ENCODE data around the gene CACHD1.

Gene CACHD1

DNA sequence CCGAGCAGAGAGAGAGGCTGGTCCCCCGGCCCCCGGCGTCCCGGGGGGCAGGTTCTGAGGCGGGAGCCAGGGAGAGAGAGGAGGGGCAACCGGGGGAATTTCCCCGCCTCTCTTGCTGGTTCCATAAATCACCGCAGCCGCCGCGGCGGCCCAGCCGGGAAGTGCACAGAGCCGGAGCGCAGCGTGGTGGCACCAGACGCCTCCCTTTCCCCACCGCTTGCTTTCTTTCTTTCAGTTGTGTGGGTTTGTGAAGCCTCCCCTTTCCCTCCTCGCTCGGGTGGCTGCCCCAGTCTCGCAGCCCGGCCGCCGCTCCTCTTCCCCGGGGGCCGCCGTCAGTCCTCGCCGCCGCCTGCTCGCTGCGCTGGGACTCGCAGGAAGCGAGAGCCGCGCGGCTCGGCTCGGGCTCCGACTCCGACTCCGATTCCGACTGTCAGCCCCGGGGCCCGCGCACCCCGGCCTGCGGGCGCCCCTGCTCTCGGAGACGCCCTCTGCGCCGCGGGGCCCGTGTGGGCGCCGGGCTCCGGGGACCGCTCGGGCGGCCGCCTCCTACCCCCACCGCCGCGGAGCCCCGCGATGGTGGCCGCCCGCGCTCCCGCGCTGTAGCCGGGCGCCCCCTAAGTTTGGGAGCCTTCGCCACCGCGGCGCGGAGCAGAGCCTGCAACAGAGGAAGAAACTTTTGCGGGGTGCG is at the start of gene CACHD1:
TSS of gene CACHD1 (plus strand) at position 153 of the 688 bp plus-strand sequence. CDS start 616 bp downstream, outside the sequence.
- DNase-seq (ENCODE audit: low spot score), result peak; percentile 32

DNA sequence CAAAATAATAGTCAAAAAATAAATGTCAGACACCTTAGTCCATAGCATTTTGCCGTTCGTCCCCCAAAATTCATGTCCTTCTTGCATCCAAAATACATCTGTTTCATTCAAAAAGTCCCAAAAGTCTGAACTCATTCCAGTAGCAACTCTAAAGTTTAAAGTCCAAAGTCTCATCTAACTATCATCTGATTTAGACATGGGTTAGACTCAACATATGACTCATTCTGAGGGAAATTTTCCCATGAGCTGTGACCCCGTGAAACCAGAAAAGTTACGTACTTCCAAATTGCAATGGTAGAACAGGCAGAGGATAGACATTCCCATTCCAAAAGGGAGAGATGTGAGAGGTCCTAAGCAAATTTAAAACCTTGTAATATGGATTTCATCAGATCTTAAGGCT is 48.6 kb upstream of the CACHD1 start:
- no peak for DNase-seq (ENCODE audit: low spot score)

DNA sequence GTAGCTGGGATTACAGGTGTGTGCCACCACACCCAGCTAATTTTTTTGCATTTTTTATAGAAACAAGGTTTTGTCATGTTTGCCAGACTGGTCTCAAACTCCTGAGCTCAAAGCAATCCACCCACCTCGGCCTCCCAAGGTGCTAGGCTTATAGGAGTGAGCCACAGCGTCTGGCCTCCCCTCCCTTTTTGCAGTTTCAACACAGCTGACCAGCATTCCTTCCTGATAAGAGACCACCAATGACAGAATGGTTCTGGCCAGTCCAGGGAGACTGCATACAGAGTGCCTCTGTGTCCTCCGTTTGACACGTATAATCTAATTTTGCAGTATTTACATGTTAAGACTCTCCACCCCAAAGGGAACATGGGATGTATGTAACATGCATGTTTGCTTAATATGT is 46.4 kb upstream of the CACHD1 start:
- no peak for DNase-seq (ENCODE audit: low spot score)

DNA sequence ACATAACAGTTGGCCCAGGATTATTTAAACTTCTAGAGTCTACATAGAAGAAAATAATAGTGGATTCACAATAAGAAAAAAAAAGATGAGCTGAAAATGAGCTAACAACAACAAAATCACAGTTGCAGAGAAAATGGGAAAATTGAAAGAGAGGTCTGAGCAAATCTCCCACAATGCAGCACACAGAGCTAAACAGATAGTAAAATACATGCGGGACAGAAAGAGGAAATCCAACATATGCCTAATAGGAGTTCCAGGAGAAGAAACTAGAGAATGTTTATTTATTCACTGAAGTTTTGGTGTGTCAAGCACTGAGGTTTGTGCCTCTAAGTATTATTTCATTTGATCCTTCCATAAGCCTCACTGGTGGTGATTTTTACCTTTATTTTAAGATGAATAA is 45.5 kb upstream of the CACHD1 start:
- no peak for DNase-seq (ENCODE audit: low spot score)

DNA sequence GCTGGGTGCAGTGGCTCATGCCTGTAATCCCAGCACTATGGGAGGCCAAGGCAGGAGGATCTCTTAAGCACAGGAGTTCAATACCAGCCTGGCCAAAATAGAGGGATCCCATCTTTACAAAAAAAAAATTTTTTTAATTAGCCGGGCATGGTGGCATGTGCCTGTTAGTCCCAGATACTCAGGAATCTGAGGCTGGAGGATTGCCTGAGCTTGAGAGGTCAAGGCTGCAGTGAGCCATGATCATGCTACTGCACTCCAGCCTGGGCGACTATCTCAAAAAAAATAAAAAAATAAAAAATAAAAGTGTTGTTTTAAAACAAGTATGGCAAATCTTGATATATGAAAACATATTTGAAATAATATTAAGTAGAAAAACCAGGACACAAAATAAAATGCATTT is 44.4 kb upstream of the CACHD1 start:
- DNase-seq (ENCODE audit: low spot score), result no peak

DNA sequence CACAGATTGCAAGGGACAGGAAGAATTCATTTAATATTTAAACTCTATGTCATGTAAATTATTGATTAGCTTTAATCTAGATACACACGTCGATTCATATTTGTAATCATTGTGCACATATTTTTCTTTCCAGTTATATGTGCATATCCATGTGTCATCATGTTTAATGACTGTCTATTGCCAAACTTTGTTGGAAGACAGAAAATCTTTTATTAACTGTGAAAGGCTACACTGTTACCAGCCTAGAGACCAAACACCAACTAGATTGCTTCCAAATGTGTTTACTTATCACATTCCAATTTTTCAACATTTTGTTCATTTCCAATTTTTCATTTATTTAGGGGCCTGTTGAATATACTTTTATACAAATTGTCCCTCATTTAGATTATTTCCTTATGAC is 43.2 kb upstream of the CACHD1 start:
- no peak for DNase-seq (ENCODE audit: low spot score)

DNA sequence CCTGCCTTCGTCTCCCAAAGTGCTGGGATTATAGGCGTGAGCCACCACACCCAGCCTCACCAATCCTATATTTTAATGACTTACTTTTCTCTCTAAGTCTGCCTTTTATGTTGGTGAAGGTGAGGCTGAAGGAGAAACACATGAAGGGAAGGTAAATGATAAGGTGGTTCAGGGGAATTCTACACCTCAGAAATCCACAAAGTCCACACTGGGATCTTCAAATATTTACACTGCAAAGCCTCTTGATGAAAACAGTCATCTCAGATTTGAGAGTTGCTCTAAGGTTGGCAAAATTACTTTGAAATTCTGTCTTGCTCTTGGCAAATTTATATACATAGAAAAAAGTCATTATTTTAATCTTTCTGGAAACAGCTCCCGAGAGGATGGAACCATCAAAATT is 42.0 kb upstream of the CACHD1 start:
- no peak for DNase-seq (ENCODE audit: low spot score)

DNA sequence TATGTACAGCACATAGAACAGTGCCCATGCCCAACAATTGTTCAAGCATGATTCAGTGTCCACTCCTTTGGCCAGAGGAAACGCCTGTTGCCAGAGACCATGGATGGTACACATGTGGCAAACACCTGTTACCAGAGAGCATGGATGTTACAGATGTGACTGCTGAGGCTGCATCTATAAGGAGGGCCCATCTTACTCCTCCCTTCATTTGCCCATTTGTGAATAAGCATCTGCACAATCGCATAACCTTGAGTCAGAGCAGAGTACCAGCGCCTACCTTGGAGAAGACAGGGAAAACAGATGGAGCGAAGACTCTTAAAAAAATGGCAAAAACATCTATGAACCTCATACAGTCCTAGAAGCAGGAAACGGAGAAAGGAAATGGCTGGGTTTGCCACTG is 36.6 kb upstream of the CACHD1 start:
- DNase-seq (ENCODE audit: low spot score), result no peak

DNA sequence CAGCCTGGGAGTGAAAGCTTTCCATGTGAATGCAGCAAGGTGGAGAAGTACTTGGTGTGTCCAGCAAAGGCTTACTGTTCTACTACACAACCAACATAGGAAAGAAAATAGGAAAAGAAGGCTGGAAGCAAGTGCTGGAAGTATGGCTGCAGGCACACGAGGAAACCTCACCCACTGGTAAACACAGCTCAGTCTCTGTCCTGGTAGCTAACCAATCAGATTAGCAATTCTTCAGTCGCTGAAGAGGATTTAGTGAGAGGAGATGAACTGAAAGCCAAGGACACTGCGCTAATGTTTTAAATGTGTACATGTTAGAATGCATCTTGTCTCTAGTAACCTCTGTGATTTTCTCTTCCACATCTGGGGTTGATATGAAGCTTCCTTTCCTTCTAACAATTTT is 36.2 kb upstream of the CACHD1 start:
- no peak for DNase-seq (ENCODE audit: low spot score)

DNA sequence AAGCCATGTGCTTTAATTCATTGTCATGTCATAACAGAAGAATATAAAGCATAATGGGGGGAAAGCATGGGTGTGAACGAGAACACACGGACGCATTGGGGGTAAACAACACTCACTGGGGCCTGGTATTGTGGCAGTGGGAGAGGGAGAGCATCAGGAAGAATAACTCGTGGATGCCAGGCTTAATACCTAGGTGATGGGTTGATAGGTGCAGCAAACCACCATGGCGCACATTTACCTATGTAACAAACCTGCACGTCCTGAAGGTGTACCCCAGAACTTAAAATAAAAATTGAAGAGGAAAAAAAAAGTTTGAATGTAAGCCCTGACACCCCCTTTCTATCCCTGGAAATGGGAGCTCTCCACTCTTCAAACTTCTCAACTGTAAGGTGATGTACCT is 34.9 kb upstream of the CACHD1 start:
- DNase-seq (ENCODE audit: low spot score), result no peak

DNA sequence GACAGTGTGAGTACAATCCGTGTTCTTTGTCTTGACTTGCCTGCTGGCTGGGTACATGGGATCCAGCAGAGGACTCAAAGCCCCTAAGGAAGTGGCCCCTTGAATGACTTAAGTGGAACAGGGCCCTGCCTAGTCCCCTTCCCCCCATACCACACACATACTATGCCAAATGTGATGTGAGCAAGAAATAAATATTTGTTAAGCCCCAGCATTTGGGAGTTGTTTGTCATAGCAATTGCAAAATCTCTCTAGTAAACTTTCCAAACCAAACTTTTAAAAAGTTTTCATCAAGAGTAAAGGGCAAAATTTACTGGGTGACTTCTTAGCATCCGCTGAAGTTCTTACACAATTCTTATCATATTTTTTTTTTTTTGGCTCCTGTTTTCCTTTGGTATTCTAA is 32.5 kb upstream of the CACHD1 start:
- DNase-seq (ENCODE audit: low spot score), result no peak

DNA sequence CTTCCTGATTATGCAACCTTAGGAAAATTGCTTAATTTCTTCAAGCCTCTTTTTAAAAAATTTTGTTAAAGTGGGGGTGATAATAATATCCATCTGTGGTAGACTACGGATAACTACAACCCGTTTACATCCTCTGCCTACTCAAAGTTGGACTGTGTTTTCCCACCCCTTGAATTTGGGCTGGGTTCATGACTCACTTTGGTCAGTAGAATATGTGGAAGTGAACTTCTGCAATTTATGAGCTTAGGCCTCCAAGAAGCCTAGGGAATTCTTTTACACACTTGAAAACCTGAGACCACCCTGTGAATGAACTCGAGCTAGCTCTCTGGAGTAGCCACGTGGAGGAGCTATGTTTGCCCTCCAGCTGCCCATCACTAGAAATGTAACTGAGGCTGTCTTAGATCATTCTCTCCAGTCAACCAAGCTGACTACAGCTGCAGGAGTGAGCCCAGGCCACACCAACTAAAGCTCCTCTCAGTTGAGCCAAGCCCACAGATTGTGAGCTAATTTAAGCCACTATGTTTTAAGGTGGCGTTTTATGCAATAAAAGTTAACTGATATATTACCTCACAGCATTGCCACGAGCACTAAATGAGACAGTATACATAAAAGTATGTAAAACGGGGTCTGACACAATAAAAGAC is 29.6 kb upstream of the CACHD1 start:
- no peak for DNase-seq (ENCODE audit: low spot score)

DNA sequence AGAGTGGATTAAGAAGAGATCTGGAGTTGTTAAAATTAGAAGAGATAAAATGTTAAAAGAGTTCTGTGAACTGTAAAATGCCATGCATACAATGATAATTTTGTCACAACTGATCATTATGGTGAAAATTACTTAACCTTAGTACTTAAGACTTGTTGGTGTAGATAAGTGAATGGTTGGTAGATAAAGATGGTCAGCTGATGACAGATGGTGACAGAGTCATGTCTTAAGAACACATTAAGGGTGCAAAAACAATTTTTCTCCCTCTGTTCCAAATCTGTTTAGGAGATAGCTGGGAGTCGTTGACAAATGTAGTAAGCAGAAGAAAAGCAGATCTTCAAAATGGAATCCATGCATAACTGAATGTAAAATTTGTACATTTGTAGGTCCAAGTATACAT is 18.5 kb upstream of the CACHD1 start:
- no peak for DNase-seq (ENCODE audit: low spot score)

DNA sequence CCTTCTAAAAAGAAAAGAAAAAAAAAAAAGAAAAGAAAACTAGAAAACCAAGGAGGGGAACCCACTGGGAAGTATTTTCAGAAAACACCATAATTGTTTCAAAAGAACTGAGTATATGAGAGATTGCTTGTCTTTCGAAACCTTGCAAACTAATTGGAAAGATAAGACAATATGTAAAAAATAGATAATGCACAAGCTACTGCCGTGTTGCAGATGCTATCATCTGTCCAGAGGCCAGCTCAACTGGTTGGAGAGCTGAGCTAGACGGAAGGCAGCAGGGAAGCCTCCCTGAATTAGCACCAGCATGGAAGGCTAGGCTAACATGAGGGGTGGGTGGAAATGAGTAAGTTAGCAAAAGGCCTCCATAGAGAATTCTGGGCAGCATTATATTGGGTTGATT is 16.2 kb upstream of the CACHD1 start:
- DNase-seq (ENCODE audit: low spot score), result no peak

DNA sequence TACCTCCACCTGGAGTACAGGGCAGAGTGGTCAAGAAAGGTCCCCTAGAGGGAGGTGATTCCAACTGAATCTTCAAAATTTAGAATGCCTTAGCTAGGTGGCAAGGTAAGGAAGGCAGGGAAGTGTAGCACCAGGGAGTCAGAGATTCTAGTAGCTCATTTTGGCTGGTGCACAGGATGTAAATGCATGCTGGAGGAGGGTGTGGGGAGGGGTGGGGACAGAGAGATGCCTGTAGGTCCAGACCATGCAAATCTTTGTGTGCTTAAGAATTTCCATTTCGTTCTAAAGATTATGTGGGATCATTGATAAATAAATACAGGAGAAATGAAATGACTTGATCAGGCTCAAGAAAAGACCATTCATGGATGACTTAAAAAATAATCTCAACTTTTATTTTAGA is 11.0 kb upstream of the CACHD1 start:
- no peak for DNase-seq (ENCODE audit: low spot score)

DNA sequence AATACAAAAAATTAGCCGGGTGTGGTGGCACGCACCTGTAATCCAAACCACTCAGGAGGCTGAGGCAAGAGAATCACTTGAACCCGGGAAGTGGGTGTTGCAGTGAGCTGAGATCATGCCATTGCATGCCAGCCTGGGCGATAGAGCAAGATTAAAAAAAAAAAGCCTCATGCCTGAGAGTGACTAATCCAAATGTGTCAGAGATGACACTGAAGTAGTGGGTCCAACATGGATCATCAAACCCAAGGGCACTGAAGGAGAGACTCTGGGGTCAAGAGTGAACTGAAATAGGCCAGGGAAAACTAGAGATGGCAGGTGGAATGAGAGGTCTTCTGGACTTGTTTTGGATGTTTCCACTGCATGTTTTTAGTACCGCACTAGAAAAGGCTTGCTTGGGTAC is 10.2 kb upstream of the CACHD1 start:
- no peak for DNase-seq (ENCODE audit: low spot score)

DNA sequence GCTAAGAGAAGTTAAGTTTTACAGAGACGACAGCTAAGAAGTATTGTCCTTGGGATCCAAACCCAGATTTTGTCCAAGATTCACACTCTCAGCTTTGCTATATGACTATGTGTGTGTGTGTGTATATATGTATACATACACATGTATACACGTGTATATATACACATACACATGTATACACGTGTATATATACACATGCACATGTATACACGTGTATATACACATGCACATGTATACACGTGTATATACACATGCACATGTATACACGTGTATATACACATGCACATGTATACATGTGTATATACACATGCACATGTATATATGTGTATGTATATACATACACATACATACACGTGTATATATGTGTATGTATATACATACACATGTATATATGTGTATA is 3.9 kb upstream of the CACHD1 start:
- DNase-seq (ENCODE audit: low spot score), result no peak

DNA sequence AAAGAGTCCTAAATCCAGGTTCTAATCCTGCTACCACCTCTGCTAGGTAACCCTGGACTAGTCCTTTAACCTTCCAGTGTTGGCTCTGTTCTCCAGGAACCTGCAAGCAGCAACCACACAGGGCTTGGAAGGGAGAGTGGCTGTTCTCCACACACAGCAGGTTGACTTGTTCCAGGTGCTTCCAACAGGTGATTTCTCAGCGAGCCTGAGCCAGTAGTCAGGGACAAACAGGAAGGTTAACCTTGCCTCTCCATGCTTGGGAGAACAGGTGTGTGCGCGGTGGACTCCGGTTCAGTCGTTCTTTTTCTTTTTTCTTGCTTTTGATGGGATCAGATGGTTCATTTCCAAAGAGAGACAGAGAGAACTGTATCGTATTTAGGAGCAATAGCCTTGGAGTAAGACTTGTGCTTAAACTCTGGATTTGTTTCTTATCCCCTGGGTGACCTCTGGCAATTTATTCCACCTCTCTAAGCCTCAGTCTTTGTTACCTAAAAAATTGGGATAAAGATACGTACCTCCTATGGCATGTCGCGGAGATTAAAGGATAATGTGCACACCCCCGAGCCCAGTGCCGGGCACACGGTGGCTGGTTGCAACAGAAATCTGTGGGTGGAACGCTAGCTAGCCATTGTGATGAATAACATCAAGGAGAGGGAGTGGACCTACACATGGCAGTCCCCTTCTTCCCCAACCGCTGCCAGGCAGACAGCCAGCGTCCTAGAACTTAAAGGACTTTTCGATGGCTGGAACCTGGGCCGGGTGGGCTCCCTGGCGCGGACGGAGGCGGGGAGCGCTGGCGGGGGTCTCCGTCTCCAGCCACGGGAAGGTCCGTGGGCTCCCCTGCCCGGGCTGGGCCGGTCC is 583 bp upstream of the CACHD1 start:
- DNase-seq (ENCODE audit: low spot score), result no peak

DNA sequence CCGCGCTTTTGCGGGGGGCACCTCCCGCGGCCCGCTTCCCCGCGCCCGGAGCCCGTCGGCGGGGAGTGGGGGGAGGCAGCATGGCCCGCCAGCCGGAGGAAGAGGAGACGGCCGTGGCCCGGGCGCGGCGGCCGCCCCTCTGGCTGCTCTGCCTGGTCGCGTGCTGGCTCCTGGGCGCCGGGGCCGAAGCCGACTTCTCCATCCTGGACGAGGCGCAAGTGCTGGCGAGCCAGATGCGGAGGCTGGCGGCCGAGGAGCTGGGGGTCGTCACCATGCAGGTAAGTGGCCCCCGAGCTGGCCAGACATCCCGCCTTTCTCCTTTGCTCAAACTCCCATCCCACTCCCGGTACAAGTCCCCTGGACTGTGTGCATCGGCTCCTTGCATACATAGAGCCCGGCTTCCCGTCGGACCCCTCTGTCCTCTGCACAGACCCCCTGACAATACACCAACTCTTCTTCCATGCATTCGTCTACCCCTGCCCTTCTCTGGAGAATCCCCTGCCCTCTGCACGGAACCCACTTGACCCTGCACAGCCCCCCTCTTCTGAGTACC is 812 bp downstream of the CACHD1 start:
- no peak for DNase-seq (ENCODE audit: low spot score)

DNA sequence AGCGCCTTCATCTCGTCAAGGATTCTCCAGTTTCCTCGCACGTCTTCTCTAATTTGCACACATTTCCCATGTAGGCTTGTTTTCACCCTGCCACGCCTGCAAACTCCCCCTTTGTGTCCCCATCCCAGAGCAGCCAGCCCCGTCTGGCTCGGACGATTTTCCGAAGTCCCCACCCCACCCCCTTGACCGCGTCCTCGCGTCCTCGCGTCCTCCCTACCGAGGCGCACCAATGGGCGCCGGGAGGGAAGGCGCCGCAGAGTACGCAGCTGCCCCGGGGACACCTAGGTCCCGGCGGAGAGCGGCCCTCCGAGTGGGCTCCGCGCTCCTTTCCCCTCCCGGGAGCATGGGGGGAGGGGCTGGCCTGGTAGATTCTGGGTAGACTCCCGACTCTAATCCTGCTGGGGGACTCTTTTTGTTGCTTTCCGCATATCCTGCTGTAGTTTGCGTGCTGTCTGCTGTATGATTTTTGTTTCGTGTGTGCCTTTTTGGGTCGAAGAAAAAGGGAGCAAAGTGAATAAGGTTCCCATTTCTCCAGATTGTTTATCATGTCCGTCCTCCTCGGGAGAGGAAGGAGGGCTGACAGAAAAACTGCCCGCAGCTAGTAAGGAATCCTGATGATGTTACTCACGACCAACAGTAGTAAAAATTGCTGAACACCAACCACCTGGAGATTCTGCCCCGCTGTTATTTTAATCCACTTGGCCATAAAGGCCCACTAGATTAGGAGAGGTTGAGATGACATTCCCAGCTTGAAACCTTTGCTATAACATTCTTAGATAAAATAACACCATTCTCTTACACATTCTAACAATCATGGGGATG is 1.5 kb downstream of the CACHD1 start:
- DNase-seq (ENCODE audit: low spot score), result no peak

DNA sequence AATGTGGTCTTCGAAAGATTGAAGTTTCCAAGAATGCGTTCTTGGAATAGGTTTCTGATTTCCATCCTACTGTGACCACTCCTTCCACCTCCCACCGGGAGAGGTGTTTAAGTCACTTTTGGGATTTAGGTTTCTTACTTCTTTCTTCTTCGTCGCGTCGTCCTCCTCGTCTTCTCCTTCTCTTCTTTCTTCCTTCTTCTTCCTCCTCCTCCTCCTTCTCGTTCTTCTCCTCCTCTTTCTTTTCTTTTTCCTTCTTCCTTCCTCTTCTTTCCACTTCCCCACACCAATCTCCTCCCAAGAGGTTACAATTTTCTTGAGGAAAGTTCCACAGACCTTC is 2.1 kb downstream of the CACHD1 start:
- no peak for DNase-seq (ENCODE audit: low spot score)

DNA sequence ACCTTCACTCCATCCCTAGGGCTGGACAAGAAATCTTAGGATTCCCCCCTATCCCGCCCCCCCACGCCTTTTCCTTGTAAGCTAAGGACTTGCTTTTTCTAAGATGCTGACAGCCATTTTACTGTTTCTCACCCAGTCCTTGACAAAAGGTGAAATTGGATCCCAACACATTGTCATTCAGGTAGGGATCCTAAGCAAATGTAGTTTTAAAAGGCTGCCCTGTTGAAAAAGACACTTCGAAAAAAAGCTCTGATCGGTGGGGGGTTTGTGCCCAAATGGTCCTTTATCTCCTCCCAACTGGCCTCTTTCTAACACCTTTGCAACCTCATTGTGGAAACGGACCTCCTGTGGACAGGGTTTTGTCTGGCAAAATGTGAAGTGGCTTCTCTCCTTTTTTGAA is 2.9 kb downstream of the CACHD1 start:
- DNase-seq (ENCODE audit: low spot score), result no peak
